Midbrain (tissue), 1 donor: ENCODE results near the gene PFKP.

ENCODE experiments used
- DNase-seq: peaks from one replicate; lab custom pipeline; 2025; lab: John Stamatoyannopoulos, UW

PFKP gene

GRCh38 chr10:3136336-3136735 is 69.0 kb downstream of the PFKP start:
- peak; percentile 12 for DNase-seq

GRCh38 chr10:3136763-3137611 is 69.6 kb downstream of the PFKP start:
- peak; percentile 15 for DNase-seq

GRCh38 chr10:3137958-3138726 is 70.8 kb downstream of the PFKP start:
- DNase-seq = no peak

- no peak for DNase-seq
These were observed 72.0 kb downstream of the PFKP start for GRCh38 chr10:3139216-3139910.

- DNase-seq = peak; percentile 25
These were observed 72.9 kb downstream of the PFKP start for GRCh38 chr10:3140280-3140679.

GRCh38 chr10:3141351-3142005 is 74.1 kb downstream of the PFKP start:
- no peak for DNase-seq

GRCh38 chr10:3142146-3142875 is 75.0 kb downstream of the PFKP start:
- DNase-seq = no peak

- DNase-seq = no peak
These were observed 76.0 kb downstream of the PFKP start for GRCh38 chr10:3143366-3143765.

- DNase-seq = no peak
These were observed 76.6 kb downstream of the PFKP start for GRCh38 chr10:3143791-3144434.

GRCh38 chr10:3145366-3145765 is 78.0 kb downstream of the PFKP start:
- DNase-seq = no peak

GRCh38 chr10:3146289-3146688 is 78.9 kb downstream of the PFKP start:
- no peak for DNase-seq

GRCh38 chr10:3147117-3147820 is 79.9 kb downstream of the PFKP start:
- no peak for DNase-seq

GRCh38 chr10:3148041-3148440 is 80.7 kb downstream of the PFKP start:
- DNase-seq = no peak

- DNase-seq = no peak
These were observed 81.6 kb downstream of the PFKP start for GRCh38 chr10:3148994-3149393.

GRCh38 chr10:3149918-3150317 is 82.6 kb downstream of the PFKP start:
- DNase-seq = no peak

GRCh38 chr10:3150366-3150765 is 83.0 kb downstream of the PFKP start:
- DNase-seq = no peak

GRCh38 chr10:3150961-3151360 is 83.6 kb downstream of the PFKP start:
- DNase-seq = no peak

GRCh38 chr10:3151889-3152565 is 84.7 kb downstream of the PFKP start:
- DNase-seq = no peak

GRCh38 chr10:3152566-3152935 is 85.2 kb downstream of the PFKP start:
- no peak for DNase-seq

GRCh38 chr10:3154666-3155065 is 87.3 kb downstream of the PFKP start:
- no peak for DNase-seq
